PFSK-1 (cell line): ENCODE measurements around the gene IPPK.

Experiments
- FOXP2 ChIP-seq: optimal IDR thresholded peaks from 2 replicates; pipeline ENCODE3; 2011; ENCODE audit warnings: borderline replicate concordance, control low read depth, inconsistent platforms; ENCODE audit not compliant: insufficient read depth; ENCODE audit errors: extremely low read length, extremely low read depth
- POLR2AphosphoS5 ChIP-seq: IDR thresholded peaks from 2 replicates; pipeline ENCODE4 v1.6.1; 2012; ENCODE audit warnings: low read depth, mild to moderate bottlenecking, control low read depth, low read length, moderate library complexity
- SIN3A ChIP-seq: IDR thresholded peaks from 2 replicates; pipeline ENCODE4 v1.6.1; 2012; ENCODE audit warnings: mild to moderate bottlenecking, low read length, moderate library complexity, borderline replicate concordance; ENCODE audit not compliant: insufficient read depth
- TAF1 ChIP-seq: IDR thresholded peaks from 2 replicates; pipeline ENCODE4 v1.6.1; 2012; ENCODE audit warnings: low read length, control low read depth, borderline replicate concordance; ENCODE audit not compliant: insufficient read depth
- TF ChIP-seq, protein P1 (sequence below), 2 experiments: IDR thresholded peaks; 2 replicates each; pipeline versions ENCODE4 v1.6.1 to v1.8.0; 2011 to 2012; ENCODE audit warnings: low read depth in 2 of 2, low read length in 2 of 2, control low read depth in 1 of 2, inconsistent platforms in 1 of 2, mild to moderate bottlenecking in 1 of 2, moderate library complexity in 1 of 2; ENCODE audit not compliant: insufficient read depth in 1 of 2

The IPPK gene

DNA sequence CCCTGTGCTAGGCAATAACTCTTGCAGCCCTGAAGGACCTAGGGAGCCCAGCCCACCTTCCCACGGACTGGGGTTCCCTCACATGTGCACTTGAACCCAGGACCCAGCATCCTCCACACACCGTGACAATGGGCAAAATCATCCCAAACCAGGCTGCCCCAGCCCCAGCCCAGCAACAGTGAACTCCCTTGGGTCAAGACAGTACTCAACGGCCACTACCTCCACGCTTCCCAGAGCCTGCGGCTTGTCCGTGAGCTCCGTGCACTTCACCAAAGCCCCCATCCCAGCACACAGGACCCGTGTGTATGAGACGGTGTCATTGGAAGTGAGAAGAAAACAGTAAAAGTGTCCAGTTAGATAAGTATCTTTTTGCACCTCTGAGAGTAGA is 55.8 kb downstream of the IPPK start:
- no peak for TF ChIP-seq FOXP2
- TF ChIP-seq, protein P1, sequence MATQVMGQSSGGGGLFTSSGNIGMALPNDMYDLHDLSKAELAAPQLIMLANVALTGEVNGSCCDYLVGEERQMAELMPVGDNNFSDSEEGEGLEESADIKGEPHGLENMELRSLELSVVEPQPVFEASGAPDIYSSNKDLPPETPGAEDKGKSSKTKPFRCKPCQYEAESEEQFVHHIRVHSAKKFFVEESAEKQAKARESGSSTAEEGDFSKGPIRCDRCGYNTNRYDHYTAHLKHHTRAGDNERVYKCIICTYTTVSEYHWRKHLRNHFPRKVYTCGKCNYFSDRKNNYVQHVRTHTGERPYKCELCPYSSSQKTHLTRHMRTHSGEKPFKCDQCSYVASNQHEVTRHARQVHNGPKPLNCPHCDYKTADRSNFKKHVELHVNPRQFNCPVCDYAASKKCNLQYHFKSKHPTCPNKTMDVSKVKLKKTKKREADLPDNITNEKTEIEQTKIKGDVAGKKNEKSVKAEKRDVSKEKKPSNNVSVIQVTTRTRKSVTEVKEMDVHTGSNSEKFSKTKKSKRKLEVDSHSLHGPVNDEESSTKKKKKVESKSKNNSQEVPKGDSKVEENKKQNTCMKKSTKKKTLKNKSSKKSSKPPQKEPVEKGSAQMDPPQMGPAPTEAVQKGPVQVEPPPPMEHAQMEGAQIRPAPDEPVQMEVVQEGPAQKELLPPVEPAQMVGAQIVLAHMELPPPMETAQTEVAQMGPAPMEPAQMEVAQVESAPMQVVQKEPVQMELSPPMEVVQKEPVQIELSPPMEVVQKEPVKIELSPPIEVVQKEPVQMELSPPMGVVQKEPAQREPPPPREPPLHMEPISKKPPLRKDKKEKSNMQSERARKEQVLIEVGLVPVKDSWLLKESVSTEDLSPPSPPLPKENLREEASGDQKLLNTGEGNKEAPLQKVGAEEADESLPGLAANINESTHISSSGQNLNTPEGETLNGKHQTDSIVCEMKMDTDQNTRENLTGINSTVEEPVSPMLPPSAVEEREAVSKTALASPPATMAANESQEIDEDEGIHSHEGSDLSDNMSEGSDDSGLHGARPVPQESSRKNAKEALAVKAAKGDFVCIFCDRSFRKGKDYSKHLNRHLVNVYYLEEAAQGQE (IDR thresholded peaks at IDR 0.05; ENCODE audit: insufficient read depth in 1 of 2, low read depth in 2 of 2, low read length in 2 of 2), result no peak
- TF ChIP-seq SIN3A, result no peak
- no peak for TF ChIP-seq POLR2AphosphoS5

DNA sequence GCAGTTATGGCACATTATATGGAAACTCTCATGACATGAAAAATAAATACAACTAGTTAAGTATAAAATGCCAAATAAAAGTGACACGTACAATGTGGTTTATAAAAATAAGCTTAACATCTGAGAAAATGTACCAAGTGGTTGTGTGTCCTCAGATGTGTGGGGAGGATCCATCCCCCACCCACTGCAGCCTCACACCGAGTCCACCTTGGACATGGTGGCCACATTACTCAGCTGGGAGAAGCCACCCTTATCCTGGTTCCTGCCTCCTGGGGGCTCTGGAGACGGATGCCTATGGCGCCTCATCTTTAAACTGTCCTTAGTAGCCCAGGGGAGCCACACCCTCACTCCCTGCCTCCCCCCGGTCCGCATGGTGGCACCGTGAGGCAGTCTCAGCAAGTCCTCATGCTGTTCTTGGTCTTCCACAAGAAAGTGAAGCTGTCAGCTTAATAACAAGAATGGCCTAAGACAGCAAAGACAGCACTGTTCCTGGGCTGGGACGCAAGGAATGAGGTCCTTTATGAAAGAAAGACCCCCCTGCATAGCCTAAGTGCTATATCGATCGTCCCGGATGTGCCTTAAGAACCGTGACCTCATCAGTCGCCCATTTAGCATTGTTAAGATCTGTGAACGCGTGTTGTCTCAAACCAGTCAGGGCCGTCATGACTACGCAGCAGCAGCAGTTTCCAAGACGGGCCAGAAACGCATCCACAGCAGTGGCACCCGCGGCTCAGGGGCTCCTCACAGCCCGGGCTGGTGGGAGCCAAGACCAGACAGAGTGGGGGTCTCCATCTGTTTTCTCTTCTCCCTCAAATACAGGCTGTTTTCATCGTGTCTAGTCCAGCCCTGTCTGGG is 56.4 kb downstream of the IPPK start:
- TF ChIP-seq SIN3A, result no peak
- no peak for TF ChIP-seq TAF1
- no peak for TF ChIP-seq POLR2AphosphoS5
- TF ChIP-seq, protein P1 (IDR thresholded peaks at IDR 0.05; ENCODE audit: insufficient read depth in 1 of 2, low read depth in 2 of 2, low read length in 2 of 2), result no peak
- no peak for TF ChIP-seq FOXP2

DNA sequence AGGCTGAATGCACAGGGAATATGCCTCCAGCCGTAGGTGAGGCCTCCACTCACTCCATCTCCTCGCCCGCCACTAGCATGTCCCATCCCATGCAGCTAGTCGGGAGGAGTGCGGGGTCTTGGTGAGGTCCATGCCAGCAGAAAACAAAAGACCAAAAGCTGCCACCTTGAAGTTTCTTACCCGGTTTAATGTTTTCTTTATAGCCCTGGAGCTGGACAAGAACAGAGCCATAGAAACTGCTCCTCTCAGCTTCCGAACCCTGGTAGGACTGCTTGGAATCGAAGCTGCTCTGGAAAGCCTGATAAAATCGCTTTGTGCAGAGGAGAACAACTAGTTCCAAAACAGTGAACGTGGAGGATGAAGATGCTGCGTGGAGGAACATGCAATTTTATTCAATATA is 57.1 kb downstream of the IPPK start:
- TF ChIP-seq SIN3A (no peak), FOXP2 (no peak), POLR2AphosphoS5 (no peak), TAF1 (no peak)
- TF ChIP-seq, protein P1 (IDR thresholded peaks at IDR 0.05; ENCODE audit: insufficient read depth in 1 of 2, low read depth in 2 of 2, low read length in 2 of 2), result no peak

DNA sequence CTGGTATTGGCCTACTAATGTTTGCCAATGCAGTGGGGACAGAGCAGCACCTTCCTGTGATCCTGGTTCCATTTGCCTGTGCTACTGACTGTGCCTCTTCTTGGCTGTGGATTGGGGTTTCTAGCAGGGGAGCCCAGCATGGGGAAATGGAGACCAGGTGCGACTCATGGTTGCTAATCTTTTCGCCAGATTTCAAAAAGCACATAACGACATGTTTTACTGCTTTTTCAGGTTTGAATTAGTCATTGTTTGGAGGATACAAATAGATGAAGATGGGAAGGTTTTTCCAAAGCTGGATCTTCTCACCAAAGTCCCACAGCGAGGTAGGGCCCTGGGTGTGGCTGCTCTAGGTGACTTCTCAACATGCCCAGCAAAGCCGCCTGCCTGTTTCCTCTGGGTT is 57.6 kb downstream of the IPPK start:
- TF ChIP-seq SIN3A (no peak), FOXP2 (no peak), TAF1 (no peak), POLR2AphosphoS5 (no peak)
- TF ChIP-seq, protein P1 (IDR thresholded peaks at IDR 0.05; ENCODE audit: insufficient read depth in 1 of 2, low read depth in 2 of 2, low read length in 2 of 2), result no peak

DNA sequence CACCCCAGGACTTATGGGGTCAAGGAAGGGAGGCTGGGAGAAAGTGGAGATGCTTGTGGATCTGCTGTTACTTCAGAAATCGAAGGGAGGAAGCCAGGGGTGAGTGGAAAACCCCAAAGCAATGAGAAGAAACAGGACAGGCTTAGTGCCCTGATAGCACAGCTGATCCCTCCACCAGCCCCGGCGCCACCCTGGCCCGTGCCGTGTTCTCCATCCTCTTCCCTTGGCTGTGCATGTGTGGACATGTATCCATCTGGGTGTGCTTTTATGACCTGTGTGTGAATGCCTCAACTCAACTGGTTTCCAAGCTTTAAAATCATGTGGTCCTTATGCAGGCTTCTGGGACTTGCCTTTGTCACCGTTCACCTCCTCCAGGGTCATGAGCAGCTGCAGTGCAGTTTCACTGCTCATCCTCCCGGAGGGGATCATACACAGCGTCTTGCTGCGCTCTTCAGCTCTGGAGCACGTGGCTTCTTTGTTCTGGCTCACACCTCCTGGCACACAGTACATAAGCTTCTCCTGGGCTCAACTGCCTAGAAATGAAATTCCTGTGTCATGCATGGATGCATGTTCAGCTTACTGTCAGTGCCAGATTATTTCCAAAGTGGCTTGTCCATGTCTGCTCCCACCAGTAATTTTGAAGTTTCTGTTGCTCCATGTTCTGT is 58.2 kb downstream of the IPPK start:
- no peak for TF ChIP-seq POLR2AphosphoS5
- TF ChIP-seq TAF1, result no peak
- no peak for TF ChIP-seq SIN3A
- no peak for TF ChIP-seq FOXP2
- TF ChIP-seq, protein P1 (IDR thresholded peaks at IDR 0.05; ENCODE audit: insufficient read depth in 1 of 2, low read depth in 2 of 2, low read length in 2 of 2), result no peak
